Measurements from ENCODE around the gene TMEM150B.

TMEM150B gene

GRCh38 chr19:55362174-55362989 is 37.2 kb upstream of the TMEM150B start:
- Histone ChIP-seq H4K20me1 (ENCODE audit: insufficient read depth, low read length) (no peaks in the 10 kb centered on the region), H3K4me3 (ENCODE audit: low read depth in 1 of 2, low read length in 2 of 2) (no peak overlapping the region), H3K36me3 (ENCODE audit: insufficient read depth, low read length) (no peaks in the 10 kb centered on the region), H3K9me3 (ENCODE audit: insufficient read depth, low read length, severe bottlenecking) (no peaks in the 10 kb centered on the region), H3K4me1 (ENCODE audit: insufficient read depth, low read length) (no peaks in the 10 kb centered on the region), H3K27me3 (ENCODE audit: insufficient read depth, low read length, poor library complexity) (no peaks in the 10 kb centered on the region), H3K4me2 (ENCODE audit: insufficient read depth, low read length) (no peak overlapping the region), H3K27ac (ENCODE audit: low read length) (no peak overlapping the region), H2AFZ (ENCODE audit: low read depth, low read length) (no peak overlapping the region), H3K79me2 (ENCODE audit: insufficient read depth, low read length) (no peaks in the 10 kb centered on the region), H3K9ac (ENCODE audit: low read depth, low read length) (no peak overlapping the region)
- TF ChIP-seq EZH2 (IDR thresholded peaks at IDR 0.05; ENCODE audit: borderline replicate concordance, low read depth, low read length, severe bottlenecking) (no peak), CTCF (IDR thresholded peaks at IDR 0.05; ENCODE audit: borderline replicate concordance, extremely low read depth, low read length, poor library complexity, severe bottlenecking) (no peak)
- no peak for DNase-seq
- no peak for ATAC-seq (ENCODE audit: insufficient read depth, low read depth)

GRCh38 chr19:55360902-55361301 is 35.8 kb upstream of the TMEM150B start:
- H3K4me1 ChIP-seq (ENCODE audit: insufficient read depth, low read length) = no peaks in the 10 kb centered on the region
- no peak overlapping the region for H2AFZ ChIP-seq (ENCODE audit: low read depth, low read length)
- DNase-seq = no peak

GRCh38 chr19:55358943-55359908 is 34.1 kb upstream of the TMEM150B start:
- H3K27ac ChIP-seq (ENCODE audit: low read length) = no peak overlapping the region
- no peak for ATAC-seq (ENCODE audit: insufficient read depth, low read depth)
- TF ChIP-seq CTCF (IDR thresholded peaks at IDR 0.05; ENCODE audit: borderline replicate concordance, extremely low read depth, low read length, poor library complexity, severe bottlenecking) (no peak), EZH2 (IDR thresholded peaks at IDR 0.05; ENCODE audit: borderline replicate concordance, low read depth, low read length, severe bottlenecking) (no peak)
- H2AFZ ChIP-seq (ENCODE audit: low read depth, low read length) = no peak overlapping the region
- no peaks in the 10 kb centered on the region for H3K79me2 ChIP-seq (ENCODE audit: insufficient read depth, low read length)
- H3K4me2 ChIP-seq (ENCODE audit: insufficient read depth, low read length) = no peak overlapping the region
- no peak overlapping the region for H3K9ac ChIP-seq (ENCODE audit: low read depth, low read length)
- no peaks in the 10 kb centered on the region for H3K36me3 ChIP-seq (ENCODE audit: insufficient read depth, low read length)
- no peak overlapping the region for H3K4me3 ChIP-seq (ENCODE audit: low read depth in 1 of 2, low read length in 2 of 2)
- no peaks in the 10 kb centered on the region for H3K27me3 ChIP-seq (ENCODE audit: insufficient read depth, low read length, poor library complexity)
- H3K4me1 ChIP-seq (ENCODE audit: insufficient read depth, low read length) = no peaks in the 10 kb centered on the region
- H3K9me3 ChIP-seq (ENCODE audit: insufficient read depth, low read length, severe bottlenecking) = no peaks in the 10 kb centered on the region
- H4K20me1 ChIP-seq (ENCODE audit: insufficient read depth, low read length) = no peaks in the 10 kb centered on the region
- no peak for DNase-seq

More at GRCh38 chr19:55360902-55361301, 35.8 kb upstream of the TMEM150B start:
- Histone ChIP-seq H3K36me3 (ENCODE audit: insufficient read depth, low read length) (no peaks in the 10 kb centered on the region), H3K9ac (ENCODE audit: low read depth, low read length) (no peak overlapping the region), H3K27ac (ENCODE audit: low read length) (no peak overlapping the region), H3K79me2 (ENCODE audit: insufficient read depth, low read length) (no peaks in the 10 kb centered on the region), H3K4me2 (ENCODE audit: insufficient read depth, low read length) (no peak overlapping the region), H3K9me3 (ENCODE audit: insufficient read depth, low read length, severe bottlenecking) (no peaks in the 10 kb centered on the region), H4K20me1 (ENCODE audit: insufficient read depth, low read length) (no peaks in the 10 kb centered on the region), H3K27me3 (ENCODE audit: insufficient read depth, low read length, poor library complexity) (no peaks in the 10 kb centered on the region), H3K4me3 (ENCODE audit: low read depth in 1 of 2, low read length in 2 of 2) (no peak overlapping the region)
- no peak for ATAC-seq (ENCODE audit: insufficient read depth, low read depth)
- TF ChIP-seq EZH2 (IDR thresholded peaks at IDR 0.05; ENCODE audit: borderline replicate concordance, low read depth, low read length, severe bottlenecking) (no peak), CTCF (IDR thresholded peaks at IDR 0.05; ENCODE audit: borderline replicate concordance, extremely low read depth, low read length, poor library complexity, severe bottlenecking) (no peak)

Measured in DND-41 (cell line).